ENCODE measurements around the gene PRKAR1B. TPM values are rescaled to one million over a fixed set of nuclear protein-coding genes. Genes with fewer than 3 reads are reported as not detected.
A peak's percentile ranks its signal among the peaks of the same experiment; 100 is the strongest.
"Not testable (repeated sequence)": the region's sequence is repeated elsewhere in the genome, so short reads cannot be mapped to it uniquely, and the experiment has no call there.

Gene PRKAR1B
- total RNA-seq, 3 donors from 2014 or later = 38.8 to 58.6 (median 49.9) TPM

- H3K4me3 Mint-ChIP-seq = no peak overlapping the region
- H3K36me3 Mint-ChIP-seq (ENCODE audit: insufficient read depth) = peaks cover 5% of the 10 kb centered on the region
- no peaks in the 10 kb centered on the region for H3K9me3 Mint-ChIP-seq
- H3K27me3 Mint-ChIP-seq (ENCODE audit: low read depth) = no peaks in the 10 kb centered on the region
- H3K4me1 Mint-ChIP-seq (ENCODE audit: low read depth) = peaks cover 8% of the 10 kb centered on the region
- no peak for DNase-seq
- no peak for ATAC-seq
Measured at GRCh38 chr7:641966-642365, 85.1 kb downstream of the PRKAR1B start.

- no peak for ATAC-seq
- DNase-seq = no peak
- no peaks in the 10 kb centered on the region for H3K9me3 Mint-ChIP-seq
- H3K4me1 Mint-ChIP-seq (ENCODE audit: low read depth) = peaks cover 11% of the 10 kb centered on the region
- H3K27me3 Mint-ChIP-seq (ENCODE audit: low read depth) = no peaks in the 10 kb centered on the region
- no peak overlapping the region for H3K4me3 Mint-ChIP-seq
- peaks cover 5% of the 10 kb centered on the region for H3K36me3 Mint-ChIP-seq (ENCODE audit: insufficient read depth)
Measured at GRCh38 chr7:641269-641671, 85.8 kb downstream of the PRKAR1B start.

GRCh38 chr7:638256-639011 is 88.6 kb downstream of the PRKAR1B start:
- DNase-seq = no peak
- Mint-ChIP-seq H3K36me3 (ENCODE audit: insufficient read depth) (peaks cover 5% of the 10 kb centered on the region), H3K4me1 (ENCODE audit: low read depth) (peaks cover 11% of the 10 kb centered on the region), H3K27me3 (ENCODE audit: low read depth) (no peaks in the 10 kb centered on the region), H3K4me3 (no peak overlapping the region), H3K9me3 (no peaks in the 10 kb centered on the region)
- no peak for ATAC-seq

- DNase-seq (no peak), ATAC-seq (no peak)
- Mint-ChIP-seq H3K36me3 (ENCODE audit: insufficient read depth) (peaks cover 8% of the 10 kb centered on the region), H3K4me3 (no peak overlapping the region), H3K9me3 (no peaks in the 10 kb centered on the region), H3K27me3 (ENCODE audit: low read depth) (no peaks in the 10 kb centered on the region), H3K4me1 (ENCODE audit: low read depth) (peaks cover 13% of the 10 kb centered on the region)
Measured at GRCh38 chr7:637826-638225, 89.3 kb downstream of the PRKAR1B start.

- ATAC-seq (peak in 1 of 2 donors; percentile 52), DNase-seq (peak; percentile 50)
Measured at GRCh38 chr7:636396-636795, 90.7 kb downstream of the PRKAR1B start.

GRCh38 chr7:635687-636382 is 91.2 kb downstream of the PRKAR1B start:
- not testable (repeated sequence) for H3K9me3 Mint-ChIP-seq; H3K36me3 Mint-ChIP-seq (ENCODE audit: insufficient read depth); H3K27me3 Mint-ChIP-seq (ENCODE audit: low read depth); ATAC-seq; DNase-seq; H3K4me3 Mint-ChIP-seq
- H3K4me1 Mint-ChIP-seq (ENCODE audit: low read depth) = peaks cover 13% of the 10 kb centered on the region

More at GRCh38 chr7:636396-636795, 90.7 kb downstream of the PRKAR1B start:
- peaks cover 13% of the 10 kb centered on the region for H3K4me1 Mint-ChIP-seq (ENCODE audit: low read depth)
- no peaks in the 10 kb centered on the region for H3K27me3 Mint-ChIP-seq (ENCODE audit: low read depth)
- H3K4me3 Mint-ChIP-seq = no peak overlapping the region
- peaks cover 6% of the 10 kb centered on the region for H3K36me3 Mint-ChIP-seq (ENCODE audit: insufficient read depth)
- no peaks in the 10 kb centered on the region for H3K9me3 Mint-ChIP-seq

GRCh38 chr7:635227-635626 is 91.9 kb downstream of the PRKAR1B start:
- Mint-ChIP-seq H3K36me3 (ENCODE audit: insufficient read depth) (peaks cover 3% of the 10 kb centered on the region), H3K4me3 (no peak overlapping the region), H3K27me3 (ENCODE audit: low read depth) (no peaks in the 10 kb centered on the region), H3K9me3 (no peaks in the 10 kb centered on the region), H3K4me1 (ENCODE audit: low read depth) (peaks cover 9% of the 10 kb centered on the region)
- no peak for DNase-seq
- no peak for ATAC-seq

- Mint-ChIP-seq H3K4me1 (ENCODE audit: low read depth) (peaks cover 5% of the 10 kb centered on the region), H3K4me3 (no peak overlapping the region), H3K27me3 (ENCODE audit: low read depth) (no peaks in the 10 kb centered on the region), H3K36me3 (ENCODE audit: insufficient read depth) (peaks cover 3% of the 10 kb centered on the region), H3K9me3 (no peaks in the 10 kb centered on the region)
- ATAC-seq (no peak), DNase-seq (no peak)
Measured at GRCh38 chr7:633381-634018, 93.6 kb downstream of the PRKAR1B start.

GRCh38 chr7:632831-633210 is 94.3 kb downstream of the PRKAR1B start:
- ATAC-seq (no peak), DNase-seq (no peak)
- peaks cover 6% of the 10 kb centered on the region for H3K36me3 Mint-ChIP-seq (ENCODE audit: insufficient read depth)
- no peaks in the 10 kb centered on the region for H3K27me3 Mint-ChIP-seq (ENCODE audit: low read depth)
- peaks cover 5% of the 10 kb centered on the region for H3K4me1 Mint-ChIP-seq (ENCODE audit: low read depth)
- H3K4me3 Mint-ChIP-seq = no peak overlapping the region
- no peaks in the 10 kb centered on the region for H3K9me3 Mint-ChIP-seq

- DNase-seq (no peak), ATAC-seq (no peak)
- Mint-ChIP-seq H3K36me3 (ENCODE audit: insufficient read depth) (peaks cover 6% of the 10 kb centered on the region), H3K4me1 (ENCODE audit: low read depth) (peaks cover 5% of the 10 kb centered on the region), H3K4me3 (no peak overlapping the region), H3K27me3 (ENCODE audit: low read depth) (no peaks in the 10 kb centered on the region), H3K9me3 (no peaks in the 10 kb centered on the region)
Measured at GRCh38 chr7:631964-632830, 94.9 kb downstream of the PRKAR1B start.

GRCh38 chr7:631291-631711 is 95.8 kb downstream of the PRKAR1B start:
- DNase-seq (no peak), ATAC-seq (no peak)
- peaks cover 6% of the 10 kb centered on the region for H3K36me3 Mint-ChIP-seq (ENCODE audit: insufficient read depth)

GRCh38 chr7:630539-630938 is 96.5 kb downstream of the PRKAR1B start:
- ATAC-seq (no peak), DNase-seq (no peak)
- H3K27me3 Mint-ChIP-seq (ENCODE audit: low read depth) = no peaks in the 10 kb centered on the region
- H3K4me3 Mint-ChIP-seq = no peak overlapping the region
- H3K4me1 Mint-ChIP-seq (ENCODE audit: low read depth) = peaks cover 2% of the 10 kb centered on the region
- H3K36me3 Mint-ChIP-seq (ENCODE audit: insufficient read depth) = peaks cover 6% of the 10 kb centered on the region
- H3K9me3 Mint-ChIP-seq = no peaks in the 10 kb centered on the region

More at GRCh38 chr7:631291-631711, 95.8 kb downstream of the PRKAR1B start:
- no peaks in the 10 kb centered on the region for H3K27me3 Mint-ChIP-seq (ENCODE audit: low read depth)
- H3K4me1 Mint-ChIP-seq (ENCODE audit: low read depth) = peaks cover 3% of the 10 kb centered on the region
- no peak overlapping the region for H3K4me3 Mint-ChIP-seq
- no peaks in the 10 kb centered on the region for H3K9me3 Mint-ChIP-seq

- DNase-seq (no peak), ATAC-seq (no peak)
- Mint-ChIP-seq H3K9me3 (peaks cover 2% of the 10 kb centered on the region), H3K27me3 (ENCODE audit: low read depth) (no peaks in the 10 kb centered on the region), H3K36me3 (ENCODE audit: insufficient read depth) (peaks cover 6% of the 10 kb centered on the region), H3K4me1 (ENCODE audit: low read depth) (peaks cover 2% of the 10 kb centered on the region), H3K4me3 (no peak overlapping the region)
Measured at GRCh38 chr7:630111-630511, 97.0 kb downstream of the PRKAR1B start.

- Mint-ChIP-seq H3K4me1 (ENCODE audit: low read depth) (peaks cover 6% of the 10 kb centered on the region), H3K27me3 (ENCODE audit: low read depth) (no peaks in the 10 kb centered on the region), H3K36me3 (ENCODE audit: insufficient read depth) (peaks cover 13% of the 10 kb centered on the region), H3K9me3 (peaks cover 10% of the 10 kb centered on the region), H3K4me3 (no peak overlapping the region)
- no peak for DNase-seq
- no peak for ATAC-seq
Measured at GRCh38 chr7:628826-629225, 98.3 kb downstream of the PRKAR1B start.
